Measurements from ENCODE around the gene DGKA. TPM values are rescaled to one million over a fixed set of nuclear protein-coding genes. Genes with fewer than 3 reads are reported as not detected.

Gene DGKA
- total RNA-seq, 1 experiment from 2014 or later = 25.9 TPM

- no peak overlapping the region for H4K8ac ChIP-seq (replicated peaks; ENCODE audit: insufficient read length, low read depth, low read length)
- H3K18ac ChIP-seq (ENCODE audit: insufficient read length, low read depth, low read length) = no peak overlapping the region
- no peak overlapping the region for H3K27ac ChIP-seq (ENCODE audit: insufficient read length, low read depth, low read length)
- peak overlapping the region in 2 of 3 experiments; percentile 14 to 76; a peak in 3 of 7 replicates for H3K27ac Mint-ChIP-seq
- no peak overlapping the region; a peak in 1 of 5 replicates for H3K4me3 Mint-ChIP-seq
- peaks cover 8% of the 10 kb centered on the region for H3K79me1 ChIP-seq (ENCODE audit: insufficient read depth, low read depth, low read length, poor library complexity, severe bottlenecking)
- no peak overlapping the region for H2BK15ac ChIP-seq (ENCODE audit: low read depth, low read length)
- no peak overlapping the region for H4K5ac ChIP-seq (ENCODE audit: insufficient read length, low read depth, low read length)
- H3K4me1 ChIP-seq (ENCODE audit: insufficient read depth, low read length) = no peaks in the 10 kb centered on the region
- H3K27me3 ChIP-seq (ENCODE audit: insufficient read depth, low read length) = no peaks in the 10 kb centered on the region
- no peak overlapping the region for H3K4me2 ChIP-seq (ENCODE audit: insufficient read depth, insufficient read length, low read length)
- no peak overlapping the region for H3K9ac ChIP-seq (ENCODE audit: extremely low read depth, insufficient read length, low read length)
- no peak overlapping the region for H3K56ac ChIP-seq (ENCODE audit: insufficient read length, low read depth, low read length)
- no peak overlapping the region for H2BK20ac ChIP-seq (ENCODE audit: low read depth, low read length, poor library complexity, severe bottlenecking)
- H4K91ac ChIP-seq (ENCODE audit: insufficient read length, low read depth, low read length) = no peak overlapping the region
- peaks cover 2% of the 10 kb centered on the region; the same call in 1 of the 2 replicates for H3K79me2 ChIP-seq (ENCODE audit: insufficient read depth, low read length)
- H2BK120ac ChIP-seq (ENCODE audit: low read depth, low read length, poor library complexity, severe bottlenecking) = no peak overlapping the region
- H3K9me3 ChIP-seq (ENCODE audit: control insufficient read depth, low read depth, low read length) = no peaks in the 10 kb centered on the region
- no peak overlapping the region for H2AK5ac ChIP-seq (ENCODE audit: insufficient read length, low read length)
- no peaks in the 10 kb centered on the region for H3K23me2 ChIP-seq (ENCODE audit: insufficient read length, low read depth, low read length, poor library complexity, severe bottlenecking)
- no peaks in the 10 kb centered on the region for H3K9me3 Mint-ChIP-seq
- no peak overlapping the region for H2BK5ac ChIP-seq (ENCODE audit: insufficient read length, low read length)
- peaks cover 1 to 16% (median 14%) of the 10 kb centered on the region in 3 experiments; a peak in 6 of 7 replicates for H3K36me3 Mint-ChIP-seq (ENCODE audit: insufficient read depth in 1 of 3, low read depth in 3 of 3)
- H3K27me3 Mint-ChIP-seq (ENCODE audit: low read depth) = no peaks in the 10 kb centered on the region
- H3K4ac ChIP-seq (ENCODE audit: low read depth, low read length) = no peak overlapping the region
- DNase-seq = no peak
- H3T11ph ChIP-seq (ENCODE audit: low read length) = no peak overlapping the region
- H4K20me1 ChIP-seq (ENCODE audit: control insufficient read depth, insufficient read depth, insufficient read length) = no peaks in the 10 kb centered on the region
- no peak overlapping the region for H3K14ac ChIP-seq (ENCODE audit: insufficient read depth, low read length)
- H3K23ac ChIP-seq (ENCODE audit: insufficient read length, low read depth, low read length) = no peak overlapping the region
- no CpG with 5 or more reads among the region's 2 CpGs for whole genome bisulfite sequencing (ENCODE audit: extremely low coverage, insufficient read length, low lambda C conversion rate)
- H2AFZ ChIP-seq (ENCODE audit: low read length) = no peak overlapping the region
- TF ChIP-seq CTCF (conservative IDR thresholded peaks at IDR 0.05) = no peak
- H3K4me1 Mint-ChIP-seq = peaks cover 10% of the 10 kb centered on the region in 2 experiments
- H2BK12ac ChIP-seq (ENCODE audit: insufficient read length, low read depth, low read length) = no peak overlapping the region
Observed at GRCh38 chr12:55909513-55909884, 21.5 kb upstream of the DGKA start.

Measured in H9 (cell line).